Heart right ventricle (tissue), 16 donors: Measurements from ENCODE around the gene CNGA4. TPM values are rescaled to one million over a fixed set of nuclear protein-coding genes. Genes with fewer than 3 reads are reported as not detected.

Experiments used
- ATAC-seq, 8 donors: fragments of 200-7000 bp; cut with Tn5 transposase; one replicate each; pipeline ENCODE4 v1.9.1; 2020; ENCODE audit warnings: mild to moderate bottlenecking in 8 of 8, moderate library complexity in 8 of 8, moderate number of reproducible peaks in 1 of 8
- DNase-seq, 2 donors: peaks; one replicate each; pipeline ENCODE4 v3.0.0-alpha.2; 2020
- H3K27ac ChIP-seq, 10 donors: fragments of 200-600 bp; sonication (generic) in 2 of 10; one replicate each; pipeline versions ENCODE4 v1.5.0 to v1.8.0; 2020 to 2022; ENCODE audit warnings: mild to moderate bottlenecking in 3 of 10
- H3K27me3 ChIP-seq, 7 donors: fragments of 200-600 bp; one replicate each; pipeline ENCODE4 v1.8.0; 2021 to 2022; ENCODE audit warnings: mild to moderate bottlenecking in 2 of 7
- H3K36me3 ChIP-seq, 9 donors: fragments of 200-600 bp; sonication (generic) in 1 of 9; one replicate each; pipeline versions ENCODE4 v1.5.0 to v1.8.0; 2020 to 2022; ENCODE audit warnings: mild to moderate bottlenecking in 2 of 9
- H3K4me1 ChIP-seq, 9 donors: fragments of 200-600 bp; sonication (generic) in 1 of 9; one replicate each; pipeline versions ENCODE4 v1.5.0 to v1.8.0; 2020 to 2022; ENCODE audit warnings: mild to moderate bottlenecking in 4 of 9
- H3K4me3 ChIP-seq, 10 donors: fragments of 200-600 bp; sonication (generic) in 2 of 10; one replicate each; pipeline versions ENCODE4 v1.5.0 to v1.8.0; 2020 to 2022; ENCODE audit warnings: mild to moderate bottlenecking in 7 of 10, moderate library complexity in 2 of 10
- H3K9me3 ChIP-seq, 11 donors: fragments of 200-600 bp in 10 of 11; sonication (generic) in 2 of 11; one replicate each; pipeline versions ENCODE4 v1.5.0 to v1.8.0; 2013 to 2022; ENCODE audit warnings: mild to moderate bottlenecking in 2 of 11, control low read depth in 1 of 11, moderate library complexity in 1 of 11
- WGBS, 2 donors: extraction: QIAGEN DNeasy Blood & Tissue Kit; methylation state at CpG; one replicate each; pipeline ENCODE4 v1.1.7; 2013; ENCODE audit warnings: inconsistent platforms in 1 of 2; 5-methylcytosine and 5-hydroxymethylcytosine counted together
- intact Hi-C, 10 donors: fragments of 100-400 bp; cut with DNase I; formaldehyde crosslinking; loops; one replicate each; pipeline versions ENCODE4 v1.11.1 to v1.14.2; 2022
- polyA plus RNA-seq, 2 donors: library from polyadenylated mRNA; stranded (reverse); fragments of 200-250 nt; gene quantifications; one replicate each; pipeline ENCODE4 v1.2.3, GENCODE V29; 2013
- total RNA-seq, 10 donors: library from RNA; stranded (reverse); fragmentation: NEBNext Ultra II Directional in 3 of 10; extraction: Animal tissue kit (Norgen Biotek cat#: 25700) in 3 of 10; gene quantifications; one replicate each; pipeline versions ENCODE4 v1.2.1 to v1.2.4, GENCODE V29; 2021 to 2023
- TF ChIP-seq, protein P1 (sequence below), 9 donors: fragments of 200-600 bp; sonication (generic) in 2 of 9; IDR thresholded peaks; one replicate each; pipeline versions ENCODE4 v1.5.0 to v1.8.0; 2021 to 2022; ENCODE audit warnings: antibody characterized with exemption in 9 of 9, mild to moderate bottlenecking in 5 of 9, moderate library complexity in 1 of 9
- donor health status: Arrhythmogenic right ventricular cardiomyopathy.
- donor health status: ischemic (EF 13 %, LVEDD 7.1; RV severe dilation, severe dysfunction).
- donor health status: healthy with polysubstance abuse.
- donor health status: DM: no; HTN: yes; CAD: no.
- donor health status: DM: no; HTN: no; CAD: no.
- donor health status: ischemic (EF 25% LVEDD 6.9; RV normal size, moderate dysfunction).
- donor health status: ischemic (EF 25% LVEDD 5.7; RV mildly dilated, moderate dysfunction).
- donor health status: healthy.
- donor health status: DM: yes; HTN: yes; CAD: no.
- donor health status: Ischemic cardiomyopathy.
- donor health status: ischemic (EF 35%, LVEDD 5.7; RV mildly dilated, moderate dysfunction).
- donor health status: nonischemic (EF 11% LVEDD 7.7; RV severe dilation, severe dysfunction).
- donor health status: DM: yes; HTN: yes; CAD: no.
- donor health status: PGD.
- donor health status: ischemic (EF 29% LVEDD 5.4; RV normal size, mild dysfunction).
- donor health status: nonischemic (EF 23%, LVEDD 6.1; RV moderate dilation, normal function).

Gene CNGA4
- total and polyA plus RNA-seq, 12 donors, result 0.01 to 0.13 TPM; not detected in 10

DNA sequence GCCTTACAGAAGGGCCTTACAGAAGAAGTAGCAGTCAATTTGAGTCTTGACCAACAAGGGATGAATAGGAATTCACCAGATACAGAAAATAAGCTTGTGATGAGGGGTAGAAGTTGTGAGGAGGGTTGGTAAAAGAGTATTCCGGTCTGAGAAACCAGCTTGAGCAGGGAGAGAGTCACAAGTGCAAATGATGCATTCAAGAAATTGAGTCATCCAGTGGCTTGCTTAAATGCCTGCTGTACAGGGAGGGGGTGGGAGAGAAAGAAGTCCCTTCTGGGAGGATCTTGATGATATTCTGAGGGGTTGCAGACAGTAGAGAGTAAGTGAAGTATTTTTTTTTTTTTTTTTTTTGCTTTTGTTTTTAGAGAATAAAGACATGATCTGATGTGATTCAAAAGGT lies 29.9 kb downstream of the CNGA4 start:
- Histone ChIP-seq H3K27ac (no peak overlapping the region), H3K36me3 (no peaks in the 10 kb centered on the region), H3K4me3 (no peak overlapping the region), H3K27me3 (peaks cover 0 to 7% (median 0%) of the 10 kb centered on the region in 7 donors), H3K4me1 (peaks cover 0 to 24% (median 10%) of the 10 kb centered on the region in 9 donors), H3K9me3 (no peaks in the 10 kb centered on the region)
- TF ChIP-seq, protein P1, sequence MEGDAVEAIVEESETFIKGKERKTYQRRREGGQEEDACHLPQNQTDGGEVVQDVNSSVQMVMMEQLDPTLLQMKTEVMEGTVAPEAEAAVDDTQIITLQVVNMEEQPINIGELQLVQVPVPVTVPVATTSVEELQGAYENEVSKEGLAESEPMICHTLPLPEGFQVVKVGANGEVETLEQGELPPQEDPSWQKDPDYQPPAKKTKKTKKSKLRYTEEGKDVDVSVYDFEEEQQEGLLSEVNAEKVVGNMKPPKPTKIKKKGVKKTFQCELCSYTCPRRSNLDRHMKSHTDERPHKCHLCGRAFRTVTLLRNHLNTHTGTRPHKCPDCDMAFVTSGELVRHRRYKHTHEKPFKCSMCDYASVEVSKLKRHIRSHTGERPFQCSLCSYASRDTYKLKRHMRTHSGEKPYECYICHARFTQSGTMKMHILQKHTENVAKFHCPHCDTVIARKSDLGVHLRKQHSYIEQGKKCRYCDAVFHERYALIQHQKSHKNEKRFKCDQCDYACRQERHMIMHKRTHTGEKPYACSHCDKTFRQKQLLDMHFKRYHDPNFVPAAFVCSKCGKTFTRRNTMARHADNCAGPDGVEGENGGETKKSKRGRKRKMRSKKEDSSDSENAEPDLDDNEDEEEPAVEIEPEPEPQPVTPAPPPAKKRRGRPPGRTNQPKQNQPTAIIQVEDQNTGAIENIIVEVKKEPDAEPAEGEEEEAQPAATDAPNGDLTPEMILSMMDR (IDR thresholded peaks at IDR 0.05), result no peak
- 85 to 87% methylated on average over 1 of the region's 1 CpG for WGBS, 2 donors
- DNase-seq, result no peak
- ATAC-seq, result no peak
- intact Hi-C loops, result no loop called here

DNA sequence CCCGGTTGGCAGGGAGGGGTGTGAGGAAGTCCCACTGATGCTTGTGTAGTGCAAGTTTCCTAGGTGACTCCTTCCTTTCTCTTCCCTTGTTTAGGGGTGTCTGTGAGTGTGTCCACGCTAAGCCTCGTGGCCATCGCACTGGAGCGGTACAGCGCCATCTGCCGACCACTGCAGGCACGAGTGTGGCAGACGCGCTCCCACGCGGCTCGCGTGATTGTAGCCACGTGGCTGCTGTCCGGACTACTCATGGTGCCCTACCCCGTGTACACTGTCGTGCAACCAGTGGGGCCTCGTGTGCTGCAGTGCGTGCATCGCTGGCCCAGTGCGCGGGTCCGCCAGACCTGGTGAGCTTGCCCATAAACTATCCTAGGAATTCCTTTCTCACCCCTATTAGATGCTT lies 31.1 kb downstream of the CNGA4 start:
- TF ChIP-seq, protein P1 (IDR thresholded peaks at IDR 0.05), result peak in 2 of 9 donors; percentile 9 to 32
- 89 to 93% methylated on average over 24 of the region's 24 CpGs for WGBS, 2 donors
- Histone ChIP-seq H3K4me1 (peaks cover 0 to 24% (median 10%) of the 10 kb centered on the region in 9 donors), H3K36me3 (no peaks in the 10 kb centered on the region), H3K27ac (no peak overlapping the region), H3K9me3 (no peaks in the 10 kb centered on the region), H3K27me3 (no peaks in the 10 kb centered on the region), H3K4me3 (no peak overlapping the region)
- ATAC-seq (no peak), DNase-seq (no peak)
- intact Hi-C loops, result no loop called here

DNA sequence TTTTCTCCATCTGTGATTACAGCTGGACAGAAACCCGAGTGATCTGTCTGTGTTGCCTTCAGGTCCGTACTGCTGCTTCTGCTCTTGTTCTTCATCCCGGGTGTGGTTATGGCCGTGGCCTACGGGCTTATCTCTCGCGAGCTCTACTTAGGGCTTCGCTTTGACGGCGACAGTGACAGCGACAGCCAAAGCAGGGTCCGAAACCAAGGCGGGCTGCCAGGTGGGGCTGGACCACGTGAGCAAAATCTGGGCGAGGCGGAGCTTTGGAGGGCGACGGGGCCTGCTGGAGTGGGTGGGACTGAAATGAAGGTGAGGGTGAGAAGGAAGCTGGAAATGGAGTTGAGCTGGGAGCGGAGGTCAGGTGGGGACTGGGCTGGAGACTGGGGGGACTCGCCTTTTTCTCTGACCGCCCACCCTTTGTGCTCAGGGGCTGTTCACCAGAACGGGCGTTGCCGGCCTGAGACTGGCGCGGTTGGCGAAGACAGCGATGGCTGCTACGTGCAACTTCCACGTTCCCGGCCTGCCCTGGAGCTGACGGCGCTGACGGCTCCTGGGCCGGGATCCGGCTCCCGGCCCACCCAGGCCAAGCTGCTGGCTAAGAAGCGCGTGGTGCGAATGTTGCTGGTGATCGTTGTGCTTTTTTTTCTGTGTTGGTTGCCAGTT lies 31.8 kb downstream of the CNGA4 start:
- TF ChIP-seq, protein P1 (IDR thresholded peaks at IDR 0.05), result no peak
- H3K27me3 ChIP-seq, result no peaks in the 10 kb centered on the region
- H3K4me3 ChIP-seq, result peak overlapping the region in 1 of 10 donors; percentile 2
- ATAC-seq (no peak), DNase-seq (no peak)
- no peaks in the 10 kb centered on the region for H3K9me3 ChIP-seq
- 85 to 94% methylated on average over 41 of the region's 41 CpGs for WGBS, 2 donors
- intact Hi-C loops, result no loop called here
- H3K27ac ChIP-seq, result no peak overlapping the region
- H3K4me1 ChIP-seq, result peaks cover 0 to 24% (median 10%) of the 10 kb centered on the region in 9 donors
- H3K36me3 ChIP-seq, result no peaks in the 10 kb centered on the region

DNA sequence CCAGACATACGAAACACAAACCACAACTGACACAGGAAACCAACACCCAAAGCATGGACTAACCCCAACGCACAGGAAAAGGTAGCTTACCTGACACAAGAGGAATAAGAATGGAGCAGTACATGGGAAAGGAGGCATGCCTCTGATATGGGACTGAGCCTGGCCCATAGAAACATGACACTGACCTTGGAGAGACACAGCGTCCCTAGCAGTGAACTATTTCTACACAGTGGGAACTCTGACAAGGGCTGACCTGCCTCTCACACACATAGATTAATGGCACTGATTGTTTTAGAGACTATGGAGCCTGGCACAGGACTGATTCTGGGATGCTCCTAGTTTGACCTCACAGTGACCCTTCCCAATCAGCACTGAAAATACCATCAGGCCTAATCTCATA lies 32.7 kb downstream of the CNGA4 start:
- intact Hi-C loops, result no loop called here
- TF ChIP-seq, protein P1 (IDR thresholded peaks at IDR 0.05), result no peak
- ATAC-seq, result peak in 2 of 8 donors; percentile 44 to 55
- Histone ChIP-seq H3K27ac (no peak overlapping the region), H3K9me3 (peaks cover 0 to 5% (median 0%) of the 10 kb centered on the region in 11 donors), H3K4me3 (no peak overlapping the region), H3K27me3 (peaks cover 0 to 3% (median 0%) of the 10 kb centered on the region in 7 donors), H3K4me1 (peaks cover 0 to 24% (median 10%) of the 10 kb centered on the region in 9 donors), H3K36me3 (no peaks in the 10 kb centered on the region)
- WGBS, 2 donors, result 48 to 49% methylated on average over 3 of the region's 3 CpGs
- DNase-seq, result no peak
